Liver (tissue), 9 donors: Measurements from ENCODE around the gene CSNK1G1. TPM values are rescaled to one million over a fixed set of nuclear protein-coding genes. Genes with fewer than 3 reads are reported as not detected.

Experiments
- DNase-seq: peaks from one replicate; pipeline ENCODE4 v3.0.0-alpha.2; 2017; ENCODE audit warnings: low spot score
- H3K27ac ChIP-seq, 2 donors: one replicate each; pipeline ENCODE4 v1.7.0; 2013; ENCODE audit warnings: inconsistent platforms in 2 of 2, low read length in 2 of 2, control low read depth in 1 of 2, low read depth in 1 of 2, mild to moderate bottlenecking in 1 of 2
- H3K27me3 ChIP-seq, 4 donors: one replicate each; pipeline versions ENCODE4 v1.6.1 to v1.7.0; 2013; ENCODE audit warnings: low read length in 3 of 4, inconsistent platforms in 1 of 4, mild to moderate bottlenecking in 1 of 4, moderate library complexity in 1 of 4; ENCODE audit not compliant: control insufficient read depth in 4 of 4, insufficient read depth in 4 of 4
- H3K36me3 ChIP-seq, 4 donors: one replicate each; pipeline versions ENCODE4 v1.6.1 to v1.7.0; 2013; ENCODE audit warnings: low read length in 3 of 4, mild to moderate bottlenecking in 3 of 4, low read depth in 1 of 4, moderate library complexity in 1 of 4; ENCODE audit not compliant: control insufficient read depth in 4 of 4, insufficient read depth in 3 of 4
- H3K4me1 ChIP-seq, 4 donors: one replicate each; pipeline versions ENCODE4 v1.6.1 to v1.7.0; 2013; ENCODE audit warnings: low read length in 3 of 4, mild to moderate bottlenecking in 3 of 4, moderate library complexity in 1 of 4; ENCODE audit not compliant: control insufficient read depth in 4 of 4, insufficient read depth in 4 of 4
- H3K4me3 ChIP-seq, 3 donors: one replicate each; pipeline versions ENCODE4 v1.6.1 to v1.7.0; 2013; ENCODE audit warnings: low read length in 3 of 3, control low read depth in 1 of 3, low read depth in 1 of 3, mild to moderate bottlenecking in 1 of 3
- H3K9ac ChIP-seq, 2 donors: one replicate each; pipeline ENCODE4 v1.7.0; 2013; ENCODE audit warnings: low read length in 2 of 2, mild to moderate bottlenecking in 2 of 2, moderate library complexity in 2 of 2, control low read depth in 1 of 2, low read depth in 1 of 2
- H3K9me3 ChIP-seq, 4 donors: one replicate each; pipeline versions ENCODE4 v1.6.1 to v1.7.0; 2013; ENCODE audit warnings: low read length in 3 of 4; ENCODE audit not compliant: control insufficient read depth in 4 of 4
- EGR1 ChIP-seq, 2 donors: IDR thresholded peaks; 2 replicates each; pipeline ENCODE4 v1.6.1; 2016 to 2018; ENCODE audit warnings: antibody characterized with exemption in 2 of 2, low read depth in 2 of 2
- FOXA1 ChIP-seq: IDR thresholded peaks from 2 replicates; pipeline ENCODE4 v1.6.1; 2016; ENCODE audit warnings: antibody characterized with exemption
- HNF4A ChIP-seq, 2 donors: conservative IDR thresholded peaks; 2 replicates each; pipeline ENCODE4 v1.6.1; 2016; ENCODE audit warnings: antibody characterized with exemption in 2 of 2, mild to moderate bottlenecking in 2 of 2
- JUND ChIP-seq, 2 donors: IDR thresholded peaks; 2 replicates each; pipeline ENCODE4 v1.6.1; 2016; ENCODE audit warnings: antibody characterized with exemption in 2 of 2
- NR2F2 ChIP-seq: IDR thresholded peaks from 2 replicates; pipeline ENCODE4 v1.6.1; 2016; ENCODE audit warnings: antibody characterized with exemption
- RAD21 ChIP-seq, 2 donors: IDR thresholded peaks; 2 replicates each; pipeline ENCODE4 v1.6.1; 2016; ENCODE audit warnings: antibody characterized with exemption in 2 of 2, mild to moderate bottlenecking in 2 of 2
- RXRA ChIP-seq, 2 donors: IDR thresholded peaks; 2 replicates each; pipeline ENCODE4 v1.6.1; 2017 to 2018; ENCODE audit warnings: antibody characterized with exemption in 2 of 2, mild to moderate bottlenecking in 1 of 2
- SP1 ChIP-seq: IDR thresholded peaks from 2 replicates; pipeline ENCODE4 v1.6.1; 2018; ENCODE audit warnings: antibody characterized with exemption, mild to moderate bottlenecking
- TAF1 ChIP-seq: conservative IDR thresholded peaks from 2 replicates; pipeline ENCODE4 v1.6.1; 2016; ENCODE audit warnings: antibody characterized with exemption, mild to moderate bottlenecking
- YY1 ChIP-seq: IDR thresholded peaks from 2 replicates; pipeline ENCODE4 v1.6.1; 2016; ENCODE audit warnings: antibody characterized with exemption, mild to moderate bottlenecking
- WGBS: extraction: QIAGEN DNeasy Blood & Tissue Kit; methylation state at CpG from one replicate; pipeline ENCODE4 v1.1.7; 2013; 5-methylcytosine and 5-hydroxymethylcytosine counted together
- polyA plus RNA-seq, 2 donors: library from polyadenylated mRNA; stranded (reverse) in 1 of 2; unstranded in 1 of 2; fragments of 200-250 nt in 1 of 2; fragments of >200 nt in 1 of 2; fragmentation: Nextera tagmentation in 1 of 2; extraction: Ambion mirVana in 1 of 2; gene quantifications; one replicate each; pipeline versions ENCODE4 v1.2.1 to v1.2.3, GENCODE V29; 2013 to 2015
- total RNA-seq, 2 donors: library from RNA; depleted of rRNA; stranded (reverse); fragments of >200 nt; gene quantifications; one replicate each; pipeline ENCODE4 v1.2.3, GENCODE V29; 2014
- TF ChIP-seq, protein P1 (sequence below): fragments of 150-350 bp; IDR thresholded peaks from 2 replicates; pipeline ENCODE4 v1.5.1; 2017; ENCODE audit warnings: improper control_type of control experiment, low read depth, low read length; ENCODE audit not compliant: missing input control
- TF ChIP-seq, protein P2 (sequence below): IDR thresholded peaks from 2 replicates; pipeline ENCODE4 v1.6.1; 2016; ENCODE audit warnings: antibody characterized with exemption
- TF ChIP-seq, protein P3 (sequence below): IDR thresholded peaks from 2 replicates; pipeline ENCODE4 v1.6.1; 2016; ENCODE audit warnings: antibody characterized with exemption, mild to moderate bottlenecking
- TF ChIP-seq, protein P4 (sequence below): IDR thresholded peaks from 2 replicates; pipeline ENCODE4 v1.6.1; 2016; ENCODE audit warnings: antibody characterized with exemption
- donor health status: healthy.
- donor health status: healthy.
- donor health status: healthy.
- donor health status: healthy.
- donor health status: healthy.

CSNK1G1 gene
- total and polyA plus RNA-seq, 4 donors = 1.7 to 9.1 (median 5.8) TPM

DNA sequence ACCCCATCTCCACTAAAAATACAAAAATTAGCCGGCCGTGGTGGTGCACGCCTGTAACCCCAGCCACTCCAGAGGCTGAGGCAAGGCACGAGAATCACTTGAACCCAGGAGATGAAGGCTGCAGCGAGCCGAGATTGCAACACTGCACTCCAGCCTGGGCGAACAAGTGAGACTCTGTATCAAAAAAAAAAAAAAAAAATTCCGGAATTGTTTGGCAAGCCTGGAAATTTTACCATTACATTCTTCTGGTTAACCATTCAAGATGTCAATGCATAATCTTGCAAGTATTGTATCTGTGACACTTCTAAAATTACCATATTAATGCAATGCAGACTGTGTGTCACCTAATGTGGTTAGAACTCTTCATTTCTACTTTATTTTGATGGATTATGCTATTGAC, 67.0 kb downstream of the CSNK1G1 start:
- H3K4me1 ChIP-seq = no peaks in the 10 kb centered on the region
- H3K27ac ChIP-seq = no peak overlapping the region
- H3K27me3 ChIP-seq = no peaks in the 10 kb centered on the region
- no peak overlapping the region for H3K4me3 ChIP-seq
- no peaks in the 10 kb centered on the region for H3K9me3 ChIP-seq
- no peak for TF ChIP-seq JUND (IDR thresholded peaks at IDR 0.05)
- TF ChIP-seq, protein P1, sequence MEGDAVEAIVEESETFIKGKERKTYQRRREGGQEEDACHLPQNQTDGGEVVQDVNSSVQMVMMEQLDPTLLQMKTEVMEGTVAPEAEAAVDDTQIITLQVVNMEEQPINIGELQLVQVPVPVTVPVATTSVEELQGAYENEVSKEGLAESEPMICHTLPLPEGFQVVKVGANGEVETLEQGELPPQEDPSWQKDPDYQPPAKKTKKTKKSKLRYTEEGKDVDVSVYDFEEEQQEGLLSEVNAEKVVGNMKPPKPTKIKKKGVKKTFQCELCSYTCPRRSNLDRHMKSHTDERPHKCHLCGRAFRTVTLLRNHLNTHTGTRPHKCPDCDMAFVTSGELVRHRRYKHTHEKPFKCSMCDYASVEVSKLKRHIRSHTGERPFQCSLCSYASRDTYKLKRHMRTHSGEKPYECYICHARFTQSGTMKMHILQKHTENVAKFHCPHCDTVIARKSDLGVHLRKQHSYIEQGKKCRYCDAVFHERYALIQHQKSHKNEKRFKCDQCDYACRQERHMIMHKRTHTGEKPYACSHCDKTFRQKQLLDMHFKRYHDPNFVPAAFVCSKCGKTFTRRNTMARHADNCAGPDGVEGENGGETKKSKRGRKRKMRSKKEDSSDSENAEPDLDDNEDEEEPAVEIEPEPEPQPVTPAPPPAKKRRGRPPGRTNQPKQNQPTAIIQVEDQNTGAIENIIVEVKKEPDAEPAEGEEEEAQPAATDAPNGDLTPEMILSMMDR = no peak
- TF ChIP-seq, protein P2, sequence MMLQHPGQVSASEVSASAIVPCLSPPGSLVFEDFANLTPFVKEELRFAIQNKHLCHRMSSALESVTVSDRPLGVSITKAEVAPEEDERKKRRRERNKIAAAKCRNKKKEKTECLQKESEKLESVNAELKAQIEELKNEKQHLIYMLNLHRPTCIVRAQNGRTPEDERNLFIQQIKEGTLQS = no peak
- TF ChIP-seq RXRA (IDR thresholded peaks at IDR 0.05) = no peak
- TF ChIP-seq, protein P3, sequence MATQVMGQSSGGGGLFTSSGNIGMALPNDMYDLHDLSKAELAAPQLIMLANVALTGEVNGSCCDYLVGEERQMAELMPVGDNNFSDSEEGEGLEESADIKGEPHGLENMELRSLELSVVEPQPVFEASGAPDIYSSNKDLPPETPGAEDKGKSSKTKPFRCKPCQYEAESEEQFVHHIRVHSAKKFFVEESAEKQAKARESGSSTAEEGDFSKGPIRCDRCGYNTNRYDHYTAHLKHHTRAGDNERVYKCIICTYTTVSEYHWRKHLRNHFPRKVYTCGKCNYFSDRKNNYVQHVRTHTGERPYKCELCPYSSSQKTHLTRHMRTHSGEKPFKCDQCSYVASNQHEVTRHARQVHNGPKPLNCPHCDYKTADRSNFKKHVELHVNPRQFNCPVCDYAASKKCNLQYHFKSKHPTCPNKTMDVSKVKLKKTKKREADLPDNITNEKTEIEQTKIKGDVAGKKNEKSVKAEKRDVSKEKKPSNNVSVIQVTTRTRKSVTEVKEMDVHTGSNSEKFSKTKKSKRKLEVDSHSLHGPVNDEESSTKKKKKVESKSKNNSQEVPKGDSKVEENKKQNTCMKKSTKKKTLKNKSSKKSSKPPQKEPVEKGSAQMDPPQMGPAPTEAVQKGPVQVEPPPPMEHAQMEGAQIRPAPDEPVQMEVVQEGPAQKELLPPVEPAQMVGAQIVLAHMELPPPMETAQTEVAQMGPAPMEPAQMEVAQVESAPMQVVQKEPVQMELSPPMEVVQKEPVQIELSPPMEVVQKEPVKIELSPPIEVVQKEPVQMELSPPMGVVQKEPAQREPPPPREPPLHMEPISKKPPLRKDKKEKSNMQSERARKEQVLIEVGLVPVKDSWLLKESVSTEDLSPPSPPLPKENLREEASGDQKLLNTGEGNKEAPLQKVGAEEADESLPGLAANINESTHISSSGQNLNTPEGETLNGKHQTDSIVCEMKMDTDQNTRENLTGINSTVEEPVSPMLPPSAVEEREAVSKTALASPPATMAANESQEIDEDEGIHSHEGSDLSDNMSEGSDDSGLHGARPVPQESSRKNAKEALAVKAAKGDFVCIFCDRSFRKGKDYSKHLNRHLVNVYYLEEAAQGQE = no peak
- TF ChIP-seq, protein P4, sequence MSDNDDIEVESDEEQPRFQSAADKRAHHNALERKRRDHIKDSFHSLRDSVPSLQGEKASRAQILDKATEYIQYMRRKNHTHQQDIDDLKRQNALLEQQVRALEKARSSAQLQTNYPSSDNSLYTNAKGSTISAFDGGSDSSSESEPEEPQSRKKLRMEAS = no peak
- TF ChIP-seq SP1 = no peak
- no peak for TF ChIP-seq TAF1
- no peak for TF ChIP-seq RAD21 (IDR thresholded peaks at IDR 0.05)
- no peak for TF ChIP-seq YY1
- no peak for TF ChIP-seq FOXA1
- TF ChIP-seq HNF4A (conservative IDR thresholded peaks at IDR 0.05) = no peak
- no peak for TF ChIP-seq NR2F2
- no peak for TF ChIP-seq EGR1 (IDR thresholded peaks at IDR 0.05; ENCODE audit: low read depth in 2 of 2)
- H3K9ac ChIP-seq = no peak overlapping the region
- DNase-seq = no peak
- 94% methylated on average over 8 of the region's 8 CpGs for whole genome bisulfite sequencing
- no peaks in the 10 kb centered on the region for H3K36me3 ChIP-seq

DNA sequence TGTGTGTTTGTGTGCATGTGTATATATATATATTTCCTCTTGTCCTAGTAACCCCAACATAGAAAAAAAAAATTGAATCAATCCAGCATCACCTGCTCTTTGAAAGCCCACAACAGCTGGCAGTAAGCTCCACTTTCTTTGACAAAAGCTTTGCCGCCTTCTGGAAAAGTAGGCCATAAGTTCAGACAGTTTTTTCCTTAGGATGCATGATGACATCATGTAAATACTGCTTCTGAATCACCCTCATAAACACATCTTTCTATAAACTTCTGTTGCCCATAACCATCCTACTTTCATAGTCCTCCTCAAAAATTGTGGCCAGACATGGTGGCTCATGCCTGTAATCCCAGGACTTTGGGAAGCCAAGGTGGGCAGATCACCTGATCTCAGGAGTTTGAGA, 67.4 kb downstream of the CSNK1G1 start:
- no peaks in the 10 kb centered on the region for H3K4me1 ChIP-seq
- 96% methylated on average over 1 of the region's 1 CpG for WGBS
- TF ChIP-seq HNF4A (conservative IDR thresholded peaks at IDR 0.05) (no peak), EGR1 (IDR thresholded peaks at IDR 0.05; ENCODE audit: low read depth in 2 of 2) (no peak), RAD21 (IDR thresholded peaks at IDR 0.05) (no peak), TAF1 (no peak), YY1 (no peak)
- TF ChIP-seq, protein P3 = no peak
- TF ChIP-seq, protein P4 = no peak
- H3K36me3 ChIP-seq = no peaks in the 10 kb centered on the region
- no peak overlapping the region for H3K9ac ChIP-seq
- no peak overlapping the region for H3K4me3 ChIP-seq
- no peaks in the 10 kb centered on the region for H3K27me3 ChIP-seq
- no peak overlapping the region for H3K27ac ChIP-seq
- no peak for DNase-seq
- no peaks in the 10 kb centered on the region for H3K9me3 ChIP-seq
